ENCODE results near the gene ZHX3. TPM values are rescaled to one million over a fixed set of nuclear protein-coding genes. Genes with fewer than 3 reads are reported as not detected.

ZHX3 gene
- total RNA-seq, 6 experiments from 2014 or later: 64.1 to 80.1 (median 72.0) TPM

- peak overlapping the region; percentile 67 for H3K27ac Mint-ChIP-seq
- H3K4me3 Mint-ChIP-seq: no peak overlapping the region; the same call in 1 of the 2 replicates
These were observed 145.0 kb downstream of the ZHX3 start for GRCh38 chr20:41172296-41173140.

GRCh38 chr20:41171736-41172295 is 145.7 kb downstream of the ZHX3 start:
- H3K36me3 Mint-ChIP-seq (ENCODE audit: low read depth): peaks cover 31% of the 10 kb centered on the region
- peaks cover 62% of the 10 kb centered on the region for H3K4me1 Mint-ChIP-seq (ENCODE audit: low read depth)
- H3K4me3 Mint-ChIP-seq: no peak overlapping the region
- peak overlapping the region; percentile 3 for H3K27ac Mint-ChIP-seq
- no peak for DNase-seq
- peaks cover 13% of the 10 kb centered on the region for H3K27me3 Mint-ChIP-seq (ENCODE audit: insufficient read depth)
- no peaks in the 10 kb centered on the region for H3K9me3 Mint-ChIP-seq
- TF ChIP-seq CTCF (IDR thresholded peaks at IDR 0.05): no peak

More at GRCh38 chr20:41172296-41173140, 145.0 kb downstream of the ZHX3 start:
- H3K27me3 Mint-ChIP-seq (ENCODE audit: insufficient read depth): peaks cover 13% of the 10 kb centered on the region
- peaks cover 69% of the 10 kb centered on the region for H3K4me1 Mint-ChIP-seq (ENCODE audit: low read depth)
- no peaks in the 10 kb centered on the region for H3K9me3 Mint-ChIP-seq
- no peak for DNase-seq
- peaks cover 31% of the 10 kb centered on the region for H3K36me3 Mint-ChIP-seq (ENCODE audit: low read depth)
- TF ChIP-seq CTCF (IDR thresholded peaks at IDR 0.05): no peak

GRCh38 chr20:41170386-41171105 is 147.0 kb downstream of the ZHX3 start:
- Mint-ChIP-seq H3K9me3 (no peaks in the 10 kb centered on the region), H3K27me3 (ENCODE audit: insufficient read depth) (peaks cover 13% of the 10 kb centered on the region), H3K27ac (peak overlapping the region; percentile 79), H3K4me1 (ENCODE audit: low read depth) (peaks cover 51% of the 10 kb centered on the region), H3K4me3 (no peak overlapping the region), H3K36me3 (ENCODE audit: low read depth) (peaks cover 25% of the 10 kb centered on the region)
- DNase-seq: no peak
- no peak for TF ChIP-seq CTCF (IDR thresholded peaks at IDR 0.05)

GRCh38 chr20:41169791-41170351 is 147.7 kb downstream of the ZHX3 start:
- peaks cover 13% of the 10 kb centered on the region for H3K27me3 Mint-ChIP-seq (ENCODE audit: insufficient read depth)
- no peak overlapping the region for H3K4me3 Mint-ChIP-seq
- no peak for TF ChIP-seq CTCF (IDR thresholded peaks at IDR 0.05)
- H3K27ac Mint-ChIP-seq: peak overlapping the region; percentile 79
- peaks cover 30% of the 10 kb centered on the region for H3K36me3 Mint-ChIP-seq (ENCODE audit: low read depth)
- peaks cover 44% of the 10 kb centered on the region for H3K4me1 Mint-ChIP-seq (ENCODE audit: low read depth)
- no peaks in the 10 kb centered on the region for H3K9me3 Mint-ChIP-seq
- peak; percentile 62 for DNase-seq

- Mint-ChIP-seq H3K36me3 (ENCODE audit: low read depth) (peaks cover 28% of the 10 kb centered on the region), H3K9me3 (no peaks in the 10 kb centered on the region), H3K4me1 (ENCODE audit: low read depth) (peaks cover 38% of the 10 kb centered on the region), H3K27me3 (ENCODE audit: insufficient read depth) (peaks cover 11% of the 10 kb centered on the region), H3K4me3 (no peak overlapping the region), H3K27ac (peak overlapping the region; percentile 79)
- no peak for TF ChIP-seq CTCF (IDR thresholded peaks at IDR 0.05)
- no peak for DNase-seq
These were observed 148.3 kb downstream of the ZHX3 start for GRCh38 chr20:41169162-41169690.

Measured in HFFc6 (cell line).